NCI-H1436 (cell line): Measurements from ENCODE around the gene OPN3.

ENCODE experiments used
- DNase-seq: peaks from one replicate; lab custom pipeline; 2025; lab: John Stamatoyannopoulos, UW

Gene OPN3

DNA sequence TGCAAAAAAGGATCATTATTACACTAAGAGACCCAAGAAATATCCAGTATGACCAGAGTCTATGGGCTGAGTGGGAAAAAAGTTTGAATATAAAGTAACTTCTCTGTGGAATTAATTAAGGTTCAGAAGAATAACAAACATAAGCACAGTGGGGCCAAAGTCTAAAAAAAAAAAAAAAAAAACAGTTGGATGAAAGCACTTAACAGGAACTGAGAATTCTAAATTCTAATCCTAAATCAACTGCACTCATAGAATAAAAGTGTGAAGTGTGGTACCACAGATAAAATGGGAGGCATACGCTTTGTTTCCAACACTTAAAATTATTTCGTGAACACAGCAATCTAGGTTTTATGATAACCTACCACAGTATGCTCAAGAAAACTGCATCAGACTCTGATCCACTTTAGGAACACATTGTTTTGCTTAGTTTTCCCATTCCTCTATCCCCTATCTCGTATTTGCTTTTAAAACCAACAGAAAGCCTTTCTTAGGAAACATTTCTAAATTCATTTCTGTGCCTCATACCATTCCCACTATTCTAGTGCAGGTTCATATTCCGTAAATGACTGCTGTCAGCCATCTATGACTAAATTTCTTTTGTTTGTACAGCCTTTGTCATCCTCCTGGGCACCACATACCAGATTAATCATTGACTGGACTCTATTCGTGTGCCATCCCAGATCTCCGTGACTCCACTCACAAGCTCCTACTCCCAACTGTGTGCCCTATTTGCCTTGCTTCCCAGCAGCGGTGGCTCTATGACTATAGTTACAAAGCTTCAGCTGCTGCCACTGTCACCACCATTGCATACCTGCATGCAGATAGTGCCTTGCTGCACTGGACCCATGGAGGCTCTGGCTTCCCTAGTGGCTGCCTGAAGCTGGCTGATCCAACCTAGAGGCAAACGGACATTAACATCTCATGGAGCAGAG, 24.9 kb downstream of the OPN3 start:
- no peak for DNase-seq

- no peak for DNase-seq
These were observed 25.6 kb downstream of the OPN3 start for GRCh38 chr1:241614572-241614971.

GRCh38 chr1:241614144-241614543, 26.0 kb downstream of the OPN3 start:
- DNase-seq, result no peak

GRCh38 chr1:241612533-241613477, 27.4 kb downstream of the OPN3 start:
- no peak for DNase-seq

- no peak for DNase-seq
These were observed 28.4 kb downstream of the OPN3 start for GRCh38 chr1:241611736-241612135.

- peak; percentile 68 for DNase-seq
These were observed 29.1 kb downstream of the OPN3 start for GRCh38 chr1:241611063-241611462.

DNA sequence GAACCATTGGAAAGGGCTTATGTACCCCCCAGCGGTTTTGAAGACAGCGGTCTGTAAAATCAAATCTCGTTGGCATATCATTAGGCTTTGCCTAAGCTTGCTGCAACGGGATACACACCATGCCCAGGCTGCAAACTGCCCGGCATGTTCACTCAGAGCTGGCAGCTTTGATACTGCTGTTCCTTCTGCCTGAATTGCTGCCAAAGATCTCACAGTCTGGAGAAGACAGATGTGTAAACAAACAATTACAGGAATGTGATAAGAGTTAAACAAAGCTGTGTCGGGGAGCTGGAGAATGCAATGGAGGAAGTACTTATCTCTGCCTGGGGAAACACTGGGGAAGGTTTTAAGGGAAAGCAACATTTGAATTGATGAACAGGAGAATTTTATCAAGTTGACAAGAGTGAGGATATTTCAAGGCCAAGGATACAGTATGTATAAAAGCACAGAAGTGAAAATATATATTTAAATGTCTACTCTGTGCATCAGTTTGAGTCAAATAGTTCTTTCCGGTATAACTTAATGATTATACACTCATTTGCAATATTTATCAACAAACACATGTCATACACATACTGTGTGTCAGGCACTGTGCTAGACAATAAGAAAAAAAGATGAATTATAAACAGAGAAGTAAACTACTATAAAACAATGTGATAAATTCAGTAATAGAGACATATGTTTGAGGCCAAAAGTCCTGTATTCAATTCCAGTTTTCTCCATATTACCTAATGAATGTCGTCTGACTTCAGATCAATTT, 29.9 kb downstream of the OPN3 start:
- DNase-seq, result no peak

GRCh38 chr1:241608379-241609033, 31.7 kb downstream of the OPN3 start:
- no peak for DNase-seq

DNA sequence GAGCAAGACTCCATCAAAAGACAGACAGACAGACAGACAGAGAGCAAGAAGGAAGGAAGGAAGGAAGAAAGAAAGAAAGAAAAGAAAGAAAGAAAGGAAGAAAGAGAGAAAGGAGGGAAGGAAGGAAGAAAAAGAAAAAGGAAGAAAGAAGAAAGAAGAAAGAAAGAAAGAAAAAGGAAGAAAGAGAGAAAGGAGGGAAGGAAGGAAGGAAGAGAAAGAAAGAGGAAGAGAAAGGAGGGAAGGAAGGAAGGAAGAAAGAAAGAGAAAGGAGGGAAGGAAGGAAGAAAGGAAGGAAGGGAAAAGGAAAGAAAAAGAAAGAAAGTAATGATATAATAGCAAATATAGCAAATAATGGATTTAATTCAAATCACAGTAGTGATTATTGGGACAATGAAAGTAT, 32.7 kb downstream of the OPN3 start:
- no peak for DNase-seq

GRCh38 chr1:241606544-241606943, 33.6 kb downstream of the OPN3 start:
- no peak for DNase-seq

- no peak for DNase-seq
These were observed 34.9 kb downstream of the OPN3 start for GRCh38 chr1:241605146-241605805.

GRCh38 chr1:241603731-241604245, 36.4 kb downstream of the OPN3 start:
- no peak for DNase-seq

- DNase-seq, result no peak
These were observed 39.7 kb downstream of the OPN3 start for GRCh38 chr1:241600496-241600901.

DNA sequence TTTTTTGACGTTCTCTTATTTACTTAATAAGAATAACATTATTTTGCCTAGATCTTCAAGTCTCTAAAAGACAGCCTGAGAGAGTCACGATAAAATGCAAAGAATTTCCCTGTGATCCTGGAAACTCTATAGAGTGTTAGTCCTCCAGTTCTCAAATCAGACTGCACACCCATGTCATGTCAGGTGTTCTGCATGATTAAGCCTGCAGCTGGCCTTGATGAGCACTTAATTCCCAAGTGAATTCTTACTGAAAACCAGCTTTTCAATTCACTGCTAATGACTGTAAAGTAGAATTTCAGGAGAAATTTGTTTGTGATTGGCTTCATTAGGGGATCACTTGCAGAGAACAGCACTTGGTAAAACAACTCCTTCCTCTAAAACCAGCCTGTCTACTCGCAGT, 41.9 kb downstream of the OPN3 start:
- peak; percentile 25 for DNase-seq

GRCh38 chr1:241596633-241597032, 43.5 kb downstream of the OPN3 start:
- DNase-seq, result no peak

DNA sequence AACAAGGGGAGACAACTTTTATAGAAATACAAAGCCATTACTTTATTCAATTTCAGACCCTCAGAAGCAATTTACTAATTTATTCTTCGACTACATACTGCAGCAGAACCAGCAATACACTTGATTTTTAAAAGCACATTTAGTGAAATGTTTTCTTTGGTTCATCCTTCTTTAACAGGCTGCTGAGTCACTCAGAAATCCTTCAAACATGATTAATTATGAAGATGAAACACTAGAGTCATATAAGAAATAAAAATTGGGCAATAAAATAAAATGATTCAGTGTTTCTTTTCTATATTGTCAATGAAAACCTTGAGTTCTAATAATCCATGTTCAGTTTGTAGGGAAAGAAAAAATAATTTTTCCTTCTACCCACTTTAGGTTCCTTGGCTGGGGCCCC, 47.0 kb downstream of the OPN3 start:
- DNase-seq, result no peak

GRCh38 chr1:241592273-241592958, 47.8 kb downstream of the OPN3 start:
- no peak for DNase-seq

- DNase-seq, result no peak
These were observed 48.4 kb downstream of the OPN3 start for GRCh38 chr1:241591736-241592135.

DNA sequence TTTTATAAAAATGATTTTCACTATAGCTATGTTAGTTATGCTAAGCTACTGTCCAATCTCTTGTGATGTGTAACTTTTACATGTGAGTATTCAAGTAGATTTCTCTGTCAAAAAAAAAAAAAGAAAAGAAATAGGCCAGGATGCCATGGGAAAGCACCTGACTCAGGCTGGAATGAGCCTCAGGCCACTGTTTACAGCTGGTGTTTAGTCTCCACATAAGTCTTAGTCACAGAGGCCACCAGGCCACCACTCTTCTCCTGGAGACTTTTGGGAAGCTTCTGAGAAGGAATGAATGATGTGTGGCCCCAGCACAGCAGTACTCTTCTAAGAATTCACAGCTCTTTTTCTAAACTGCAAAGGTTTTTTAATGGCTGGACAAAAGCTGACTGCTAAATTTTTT, 48.9 kb downstream of the OPN3 start:
- no peak for DNase-seq

DNA sequence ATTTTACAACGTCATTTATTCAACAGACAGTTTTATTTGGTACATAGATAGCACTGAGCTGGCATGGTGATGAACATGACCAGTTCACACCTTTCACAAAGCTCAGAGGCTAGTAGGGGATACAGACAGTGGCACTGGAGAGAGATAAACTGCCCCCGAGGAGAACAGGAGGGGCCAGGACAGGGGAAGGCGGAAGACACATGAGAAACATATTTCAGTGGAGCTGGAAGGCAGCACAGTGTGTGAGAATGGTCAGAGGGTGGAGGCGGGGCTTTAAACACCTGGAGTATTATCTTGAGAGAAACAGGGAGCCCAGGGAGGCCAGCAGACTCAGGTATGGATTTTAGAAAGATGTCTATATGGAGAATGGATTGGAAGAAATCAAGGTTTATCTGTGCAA, 49.5 kb downstream of the OPN3 start:
- DNase-seq, result no peak
